GM19463 (cell line): Measurements from ENCODE around the gene ZNF516.
"Not testable (repeated sequence)": the region's sequence is repeated elsewhere in the genome, so short reads cannot be mapped to it uniquely, and the experiment has no call there.

Source experiments
- ATAC-seq: cut with Tn5 transposase; IDR thresholded peaks from one replicate; pipeline ENCODE4 v1.9.1; 2021; ENCODE audit warnings: mild to moderate bottlenecking, moderate library complexity; ENCODE audit not compliant: unreplicated experiment

ZNF516 gene

DNA sequence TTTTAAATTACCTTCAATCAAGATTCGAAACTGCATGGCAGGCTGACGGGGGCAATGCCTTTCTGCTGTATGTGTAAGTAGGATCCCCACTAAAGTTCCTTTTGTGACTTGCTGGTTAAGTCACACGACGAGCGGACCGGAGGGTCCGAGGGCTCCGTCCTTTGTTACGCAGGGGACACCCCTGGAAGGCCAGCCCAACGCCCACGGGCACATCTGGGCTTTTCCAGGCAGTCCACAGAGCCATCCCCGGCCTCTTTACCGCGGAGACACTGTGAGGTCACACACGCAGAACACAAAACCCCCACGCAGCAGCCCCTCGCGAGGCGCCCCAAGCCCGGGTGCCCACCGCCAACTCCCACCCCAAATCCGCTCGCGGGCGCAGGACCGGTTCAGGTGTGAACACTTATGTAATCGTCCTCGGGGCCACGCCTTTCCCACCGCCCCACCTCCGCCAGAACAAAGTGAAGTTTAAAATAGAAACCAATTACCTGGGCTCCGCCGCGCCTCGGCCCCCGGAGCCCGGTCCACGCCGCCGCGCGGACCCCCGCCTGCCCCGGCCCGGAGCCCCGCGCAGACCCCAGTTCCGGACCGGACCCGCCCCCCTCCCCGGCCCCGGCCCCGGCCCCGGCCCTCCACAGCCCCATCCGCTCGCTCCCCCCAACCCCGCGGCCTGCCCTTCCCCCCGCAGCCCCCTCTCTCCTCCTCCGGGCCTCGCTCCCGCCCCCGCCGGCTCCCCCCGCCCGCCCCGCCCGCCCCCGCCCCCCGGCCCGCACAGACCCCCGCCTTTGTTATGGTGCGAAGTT, 4.2 kb downstream of the ZNF516 start:
- no peak for ATAC-seq

DNA sequence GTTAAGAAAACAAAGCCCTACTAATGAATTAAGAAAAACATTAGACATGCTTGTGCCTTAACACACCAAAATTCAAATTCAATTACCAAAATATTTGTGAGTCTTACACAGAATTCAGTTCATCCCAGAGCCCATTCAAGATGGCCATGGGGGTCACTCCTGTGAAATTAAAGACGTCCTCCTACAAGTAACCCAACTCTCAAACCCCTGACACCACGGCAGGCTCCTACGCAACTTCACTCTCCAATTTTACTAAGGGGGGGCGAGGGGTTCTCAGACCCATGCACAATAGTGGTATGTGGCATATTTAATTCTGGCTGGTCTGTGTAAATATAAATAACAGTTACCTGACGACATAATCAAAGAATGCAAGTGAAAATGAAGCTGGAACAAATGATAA, 5.0 kb downstream of the ZNF516 start:
- no peak for ATAC-seq

DNA sequence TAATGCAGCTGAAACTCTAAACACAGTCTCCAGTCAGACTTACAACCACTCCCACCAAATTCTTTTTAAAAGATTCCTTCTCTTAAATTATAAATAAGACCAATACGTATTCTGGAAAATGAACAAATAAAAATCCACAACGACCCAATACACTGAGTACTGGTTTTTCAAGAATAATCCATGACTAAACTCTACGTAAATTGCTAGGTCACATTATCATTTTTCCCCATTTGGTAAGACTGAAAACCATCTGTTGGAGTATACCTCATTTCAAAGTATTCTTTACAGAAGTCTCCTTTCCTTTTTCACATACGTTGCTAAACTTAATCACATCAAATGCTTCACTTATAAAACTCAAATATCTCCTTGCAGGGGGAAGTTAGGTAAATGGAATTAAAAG, 6.0 kb downstream of the ZNF516 start:
- no peak for ATAC-seq

DNA sequence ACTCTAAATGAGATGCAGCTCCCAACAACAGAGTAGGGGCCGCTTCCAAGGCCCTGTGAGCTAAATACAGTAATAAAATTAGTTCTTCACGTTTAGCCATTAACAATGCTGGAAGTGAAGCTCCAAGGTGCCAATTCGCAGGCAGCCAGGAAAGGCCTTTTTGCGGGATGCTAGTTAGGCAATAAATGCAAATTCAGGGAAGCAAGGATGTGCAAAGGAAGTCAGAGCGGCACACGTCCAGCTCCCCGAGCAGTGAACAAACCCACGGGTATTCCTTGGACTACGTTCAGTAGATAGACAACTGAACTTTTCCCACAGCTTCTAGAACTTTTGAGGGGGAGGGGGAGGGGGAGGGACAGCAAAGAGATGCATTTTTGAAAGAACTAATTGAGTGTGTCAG, 6.9 kb downstream of the ZNF516 start:
- ATAC-seq: no peak

DNA sequence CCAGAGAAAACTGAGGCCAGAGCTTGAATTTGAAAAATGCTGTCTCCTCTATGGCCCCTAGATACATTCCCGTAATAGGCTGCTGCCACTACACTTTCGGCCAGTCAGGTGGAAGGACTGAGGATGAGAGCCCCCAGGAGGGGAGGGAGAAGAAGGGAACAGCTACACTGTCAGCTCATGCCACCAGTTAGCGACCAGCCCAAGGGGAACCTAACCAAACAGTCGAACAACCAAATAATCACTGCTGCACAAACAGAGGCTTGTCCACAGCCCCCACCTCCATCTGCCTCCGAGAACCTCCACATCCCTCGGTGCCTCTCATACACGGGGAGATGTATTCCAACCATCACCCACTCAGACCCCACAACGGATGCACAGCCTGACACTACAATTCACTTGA, 7.3 kb downstream of the ZNF516 start:
- no peak for ATAC-seq

DNA sequence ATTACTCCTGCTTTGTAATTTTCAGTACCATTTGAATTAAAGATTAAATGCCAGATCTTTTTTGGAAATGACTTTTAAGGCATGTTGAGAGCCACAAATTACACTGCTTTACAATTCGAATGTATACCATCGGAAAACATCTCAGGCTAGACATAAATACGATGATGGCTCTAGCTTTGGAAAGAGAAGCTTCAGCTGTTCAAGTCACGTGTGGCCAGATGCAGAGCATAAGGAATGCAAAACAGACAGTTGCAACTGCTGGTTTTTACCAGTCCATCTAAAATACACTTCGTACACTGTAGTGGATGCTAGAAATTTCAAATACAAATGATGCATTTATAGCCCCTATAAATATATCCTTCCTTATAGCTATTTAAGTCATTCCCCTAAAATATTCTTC, 8.0 kb downstream of the ZNF516 start:
- ATAC-seq: no peak

DNA sequence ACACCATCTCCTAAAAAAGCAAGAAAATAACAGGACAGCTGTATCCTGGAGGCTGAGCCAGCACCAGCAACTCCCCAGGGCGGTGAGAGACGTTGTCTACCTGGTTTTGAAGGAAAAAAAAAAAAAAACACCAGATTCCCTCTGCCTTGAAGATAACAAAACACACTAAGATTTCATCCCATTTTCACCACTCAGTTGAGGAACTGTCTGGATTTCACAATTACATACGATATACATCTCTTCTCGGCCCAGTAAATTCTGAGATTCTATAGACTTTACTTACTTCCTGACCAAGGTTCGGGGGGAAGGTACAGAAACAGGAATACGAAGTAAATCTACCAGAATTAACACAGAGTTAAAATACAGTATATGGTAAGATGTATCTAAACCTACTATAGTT, 8.5 kb downstream of the ZNF516 start:
- ATAC-seq: no peak

DNA sequence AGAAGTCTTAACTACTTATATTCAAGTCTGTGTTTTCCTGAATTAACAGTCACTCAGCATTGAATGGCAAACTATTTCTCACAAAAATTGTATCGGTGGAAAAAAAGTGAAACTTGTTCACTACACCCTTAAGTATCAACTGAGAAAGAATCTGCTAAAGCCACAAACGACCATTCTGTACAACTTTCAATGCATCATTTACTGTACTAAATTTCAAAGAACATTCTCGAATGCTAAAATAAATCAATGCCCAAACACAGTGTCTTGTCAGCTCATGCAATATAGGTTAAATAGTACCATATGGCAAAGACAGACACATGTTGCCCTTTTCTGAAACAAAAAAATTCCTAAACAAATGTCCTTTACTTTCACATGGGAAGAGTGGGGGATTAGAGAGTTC, 9.0 kb downstream of the ZNF516 start:
- ATAC-seq: no peak

DNA sequence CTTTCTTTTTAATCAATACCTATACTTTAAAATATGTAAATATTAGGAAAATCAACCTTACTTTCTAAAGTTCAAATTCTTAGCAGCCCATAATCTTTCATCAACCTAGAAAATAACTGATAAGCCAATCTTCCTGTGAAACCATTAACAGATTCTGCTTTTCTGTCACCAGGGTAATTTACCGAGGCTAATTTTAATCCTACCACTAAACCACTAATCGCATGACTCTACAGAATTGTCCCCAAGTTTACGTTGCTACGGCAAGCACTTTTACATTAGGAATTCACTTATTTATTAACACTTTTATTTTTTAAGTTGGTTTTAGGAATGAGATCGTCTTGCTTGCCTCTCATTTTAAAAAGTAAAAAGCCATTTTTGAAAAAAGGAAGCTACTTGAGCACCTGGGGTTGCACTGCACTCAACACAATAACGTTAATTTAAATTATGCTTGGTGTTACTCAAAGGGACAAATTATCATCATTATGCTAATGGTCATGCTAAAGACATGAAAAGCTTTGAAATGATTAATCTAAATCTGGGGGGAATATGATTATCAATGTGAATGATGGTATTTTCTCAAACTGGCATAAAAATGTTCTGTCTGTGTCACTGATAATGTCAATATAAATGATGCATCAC, 10.2 kb downstream of the ZNF516 start:
- peak; percentile 52 for ATAC-seq

DNA sequence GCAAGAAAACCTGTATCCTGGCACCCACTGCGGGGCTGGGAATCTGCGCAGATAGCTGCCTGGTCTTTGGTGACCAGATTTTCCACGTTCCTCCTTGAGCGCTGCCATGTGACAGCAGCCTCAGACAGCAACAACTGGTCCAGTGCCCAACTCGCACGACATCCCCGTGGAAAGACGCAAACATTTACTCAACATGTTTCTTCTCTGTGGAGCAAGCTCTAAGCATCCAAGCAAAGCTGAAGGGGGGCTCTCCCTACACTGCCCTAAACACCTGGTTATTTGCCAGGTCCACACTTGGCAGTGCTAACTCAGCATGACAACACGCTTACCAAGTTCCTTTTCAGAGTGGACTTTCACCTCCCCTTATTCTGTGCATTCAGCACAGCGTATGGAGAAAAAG, 11.3 kb downstream of the ZNF516 start:
- ATAC-seq: no peak

DNA sequence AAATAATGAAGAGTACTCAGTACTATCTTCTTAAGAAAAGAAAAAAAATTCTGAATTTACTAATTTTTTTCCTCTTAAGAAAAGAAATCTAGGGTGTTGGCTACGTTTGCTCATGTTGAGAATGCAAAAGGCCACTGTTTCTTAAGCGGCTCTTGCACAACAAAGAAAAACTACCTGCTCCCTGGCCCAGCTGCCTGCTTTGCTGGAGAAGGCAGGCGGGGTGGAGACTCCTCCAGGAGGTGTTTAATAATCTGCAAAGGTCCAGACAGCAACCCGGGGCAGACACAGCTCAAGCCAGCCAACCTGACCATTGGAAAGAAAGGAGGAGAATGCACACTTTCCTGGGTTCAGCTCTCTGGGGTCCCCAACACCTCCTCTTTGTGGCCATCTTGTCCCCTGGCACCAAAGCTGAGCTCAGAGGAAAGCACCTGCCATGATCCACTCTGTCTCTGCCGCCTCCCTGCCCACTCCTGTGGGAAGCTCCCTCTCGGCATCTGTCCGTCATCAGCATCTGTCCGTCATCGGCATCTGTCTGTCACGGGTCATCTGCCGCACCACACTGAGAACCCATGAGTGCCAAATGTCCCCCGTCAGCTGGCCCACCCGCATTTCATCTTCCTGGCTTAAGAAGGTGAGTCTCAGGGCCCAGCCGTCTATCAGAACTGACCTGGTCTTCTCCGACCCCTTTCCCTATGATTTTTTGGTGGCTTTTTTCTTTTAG, 11.9 kb downstream of the ZNF516 start:
- ATAC-seq: no peak

DNA sequence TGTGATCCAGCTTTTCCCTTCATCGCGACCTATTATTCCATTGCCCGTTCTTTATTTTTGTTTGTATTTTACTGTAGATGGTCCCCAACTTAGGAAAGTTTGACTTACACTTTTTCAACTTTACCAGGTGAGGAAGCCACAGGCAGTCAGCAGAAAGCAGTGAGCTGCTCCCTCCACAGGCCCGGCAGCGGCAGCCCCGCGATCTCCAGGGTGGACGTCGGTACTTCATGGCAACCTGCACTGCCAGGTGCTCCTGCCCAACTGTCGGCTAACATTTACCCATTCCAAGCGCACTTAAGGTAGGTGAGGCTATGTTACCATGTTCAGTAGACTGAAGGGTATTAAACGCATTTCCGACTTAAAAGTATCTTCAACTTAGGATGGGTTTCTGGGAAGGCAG, 12.8 kb downstream of the ZNF516 start:
- no peak for ATAC-seq

DNA sequence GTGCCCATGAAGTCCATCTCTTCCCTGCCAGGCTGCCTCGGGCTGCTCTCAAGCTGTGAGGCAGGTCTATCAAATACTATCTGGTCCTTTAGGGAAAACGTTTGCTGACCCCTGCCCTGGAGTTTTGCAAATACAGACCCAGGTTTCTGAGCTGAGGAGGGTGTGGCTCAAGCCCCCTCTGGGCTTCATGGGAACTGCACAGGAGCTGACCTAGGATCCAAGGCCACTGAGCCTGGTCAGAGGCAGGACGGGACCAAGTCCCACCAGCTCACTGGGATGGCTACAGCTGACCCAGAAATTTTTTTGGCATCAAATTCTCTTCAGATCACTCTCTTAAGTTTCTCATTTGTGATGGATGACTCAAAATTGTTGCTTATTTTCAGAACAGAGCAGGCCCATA, 14.1 kb downstream of the ZNF516 start:
- ATAC-seq: no peak

DNA sequence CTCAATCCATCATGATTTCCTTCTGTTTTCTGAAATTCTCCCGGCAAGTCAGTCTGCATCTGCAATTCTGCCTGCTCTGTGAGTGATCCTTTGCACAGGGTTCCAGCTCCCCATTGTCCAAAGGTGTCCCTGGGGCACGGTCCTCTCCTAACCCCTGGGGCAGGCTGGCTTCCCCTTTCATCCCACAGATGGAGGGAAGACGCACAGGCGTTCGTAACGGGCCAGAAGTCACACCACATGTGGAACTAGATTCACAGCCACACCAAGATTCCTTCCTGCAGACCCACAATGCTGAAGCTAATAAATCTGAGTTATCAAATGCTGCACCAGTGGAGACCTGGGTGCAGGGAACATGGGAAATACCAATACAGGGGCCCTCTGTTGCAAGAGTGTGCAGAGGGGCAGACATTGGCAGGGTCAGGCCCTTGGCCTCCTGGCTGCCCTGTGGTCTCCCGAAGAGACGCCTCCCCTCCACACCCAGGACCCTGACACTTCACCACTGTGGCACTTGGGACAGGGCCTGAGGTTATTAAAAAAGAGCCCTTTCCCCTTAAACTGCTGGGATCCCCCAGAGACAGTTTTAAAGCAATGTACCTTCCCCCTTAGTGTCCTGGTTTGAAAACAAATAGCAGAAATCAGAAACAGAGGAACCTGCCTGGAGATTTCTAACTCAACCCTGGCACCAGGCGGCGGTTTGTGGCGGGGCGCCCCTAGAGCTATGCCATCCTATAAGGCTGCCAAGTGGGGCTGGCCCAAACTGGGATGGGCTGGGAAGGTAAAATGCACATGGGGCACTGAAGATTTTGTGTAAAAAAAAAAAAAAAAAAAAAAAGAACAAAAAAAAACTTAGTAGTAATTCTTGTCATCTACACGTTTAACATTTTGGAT, 15.4 kb downstream of the ZNF516 start:
- no peak for ATAC-seq

DNA sequence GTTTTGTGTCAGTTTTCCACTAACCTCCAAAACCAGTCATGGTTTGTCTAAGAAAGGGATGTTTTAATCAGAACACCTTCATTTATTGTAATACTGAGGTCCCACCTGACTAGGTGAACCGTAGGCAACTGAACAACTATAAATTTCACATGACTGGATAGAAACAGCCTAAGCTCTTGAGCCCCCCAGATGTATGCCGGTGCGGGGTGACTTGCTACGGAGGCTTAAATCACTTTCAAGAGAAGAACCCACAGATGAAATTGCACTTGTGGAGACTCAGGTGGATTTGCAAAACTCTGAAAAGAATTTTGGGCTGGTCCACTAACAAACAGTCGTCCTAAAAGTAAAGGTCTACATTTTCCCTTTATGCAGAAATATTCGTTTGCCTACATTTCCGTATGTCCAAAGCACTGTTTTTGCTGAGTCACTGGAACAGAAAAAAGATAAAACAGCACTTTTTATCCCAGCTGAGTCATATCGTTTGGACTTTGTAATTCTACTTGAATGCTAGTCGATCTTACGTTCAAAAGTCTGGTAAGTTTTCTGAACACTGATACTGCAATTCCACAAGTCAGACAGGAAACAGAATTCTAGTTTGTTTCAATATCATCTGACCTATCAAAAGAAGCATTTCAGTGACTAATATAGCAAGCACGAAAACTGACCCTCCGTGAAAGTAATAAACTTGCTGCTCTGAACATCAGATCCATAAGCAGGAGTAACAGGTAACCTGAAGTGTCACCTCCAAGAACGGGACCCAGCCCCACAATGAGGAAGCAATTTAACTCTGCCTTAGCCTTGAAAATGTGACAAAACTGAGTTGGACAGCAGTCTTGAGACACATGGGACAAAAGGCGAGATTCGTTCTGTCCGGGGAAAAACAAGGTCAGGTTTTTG, 18.1 kb downstream of the ZNF516 start:
- peak; percentile 67 for ATAC-seq

DNA sequence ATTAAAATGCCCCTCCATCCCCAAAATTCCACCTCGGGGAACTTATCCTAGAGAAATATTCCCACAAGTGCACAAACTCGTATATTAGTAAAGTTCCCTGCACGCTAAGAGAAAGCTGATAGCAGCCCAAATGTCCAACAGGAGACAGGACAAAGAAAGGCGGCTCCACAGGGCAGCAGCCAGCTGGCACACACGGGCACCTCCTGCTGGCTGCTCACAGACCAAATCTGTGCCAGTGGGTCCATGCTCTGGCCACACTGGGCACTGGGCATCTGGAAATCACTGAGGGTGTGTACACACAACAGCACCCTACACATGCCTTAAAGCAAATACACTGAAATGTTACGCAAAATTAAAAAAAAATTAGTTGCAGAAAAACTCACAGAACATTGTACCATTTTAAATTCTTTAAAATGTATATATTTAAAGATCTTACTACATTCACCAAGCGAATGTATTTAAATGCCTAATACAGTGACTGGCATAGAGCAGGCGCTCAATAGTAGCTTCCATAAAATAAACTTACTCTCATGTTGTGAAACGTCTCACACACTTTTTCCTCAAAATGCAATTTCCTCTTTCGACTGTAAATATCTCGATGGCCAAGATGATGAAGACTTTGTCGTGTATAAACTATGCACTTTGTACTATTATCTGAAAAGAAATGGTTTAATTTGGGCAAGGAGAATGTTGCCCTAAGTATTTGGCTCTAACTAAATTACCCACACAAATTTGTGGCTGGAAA, 19.4 kb downstream of the ZNF516 start:
- no peak for ATAC-seq

DNA sequence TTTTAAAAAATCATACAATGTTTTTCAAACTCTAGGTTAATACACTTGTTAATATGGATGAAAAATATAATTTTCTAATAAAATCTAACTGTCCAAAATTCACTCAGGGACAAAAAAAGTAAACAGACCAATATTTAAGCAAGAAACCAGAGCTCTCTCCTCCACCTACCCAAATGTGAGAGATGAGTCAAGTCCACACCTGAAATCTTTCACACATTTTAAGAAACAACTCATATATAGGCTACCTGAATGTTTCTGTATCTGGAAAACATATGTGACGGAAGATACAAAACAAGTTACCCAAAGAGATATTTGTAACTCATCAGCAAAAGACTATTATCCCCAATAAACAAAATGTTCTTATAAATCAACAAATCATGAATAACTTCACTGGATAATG, 20.2 kb downstream of the ZNF516 start:
- no peak for ATAC-seq

DNA sequence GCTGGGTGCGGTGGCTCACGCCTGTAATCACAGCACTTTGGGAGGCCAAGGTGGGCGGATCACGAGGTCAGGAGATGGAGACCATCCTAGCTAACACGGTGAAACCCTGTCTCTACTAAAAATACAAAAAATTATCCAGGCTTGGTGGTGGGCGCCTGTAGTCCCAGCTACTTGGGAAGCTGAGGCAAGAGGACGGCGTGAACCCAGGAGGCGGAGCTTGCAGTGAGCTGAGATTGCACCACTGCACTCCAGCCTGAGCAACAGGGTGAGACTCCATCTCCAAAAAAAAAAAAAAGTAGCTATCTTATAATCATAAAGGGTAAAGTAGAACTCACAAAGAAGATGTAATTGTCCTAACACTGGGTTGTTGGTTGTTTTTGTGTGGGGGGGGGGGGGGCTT, 21.5 kb downstream of the ZNF516 start:
- ATAC-seq: not testable (repeated sequence)

DNA sequence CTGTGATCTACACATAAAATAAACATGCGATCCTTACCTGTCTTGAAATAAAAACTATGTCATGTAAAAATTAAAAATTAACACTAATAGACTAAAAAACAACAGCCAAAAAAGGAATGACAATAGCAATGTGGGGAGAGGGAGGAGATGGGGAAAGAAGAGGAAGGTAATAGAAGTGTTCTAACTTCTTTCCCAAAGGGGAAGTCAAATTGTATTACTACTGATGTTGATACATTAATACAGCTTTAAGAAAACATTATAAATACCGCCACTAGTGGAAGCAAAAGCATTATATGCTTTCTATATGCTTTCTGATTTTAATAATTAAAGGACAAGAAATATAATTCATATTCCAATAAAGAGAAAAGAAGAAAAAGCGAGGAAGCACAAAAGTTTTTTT, 22.2 kb downstream of the ZNF516 start:
- no peak for ATAC-seq
